CMK (cell line): ENCODE results near the gene PHACTR3.

Source experiments
- DNase-seq: peaks from one replicate; pipeline ENCODE4 v3.0.0-alpha.2; 2010; ENCODE audit warnings: low read depth

The PHACTR3 gene

GRCh38 chr20:59696476-59696875 lies 92.1 kb downstream of the PHACTR3 start:
- DNase-seq: no peak

DNA sequence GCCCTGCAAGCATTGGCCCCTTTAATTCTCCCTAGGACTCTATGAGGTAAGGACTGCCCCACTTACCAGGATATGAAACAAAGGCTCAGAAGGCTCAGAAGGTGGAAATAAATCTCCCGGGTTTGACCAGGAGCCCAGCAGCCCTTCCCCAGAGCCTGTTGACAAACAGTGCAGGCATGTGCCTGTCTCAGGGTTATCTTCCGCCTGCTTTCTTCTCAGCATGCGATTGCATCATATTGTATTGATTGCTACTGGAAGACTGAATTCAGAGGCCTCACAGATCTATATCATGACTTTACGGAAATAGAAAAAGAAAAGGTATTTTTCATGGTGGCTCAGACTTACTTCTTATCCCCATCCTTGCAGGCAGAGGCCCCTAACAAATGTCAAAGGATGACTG lies 92.7 kb downstream of the PHACTR3 start:
- DNase-seq: no peak

DNA sequence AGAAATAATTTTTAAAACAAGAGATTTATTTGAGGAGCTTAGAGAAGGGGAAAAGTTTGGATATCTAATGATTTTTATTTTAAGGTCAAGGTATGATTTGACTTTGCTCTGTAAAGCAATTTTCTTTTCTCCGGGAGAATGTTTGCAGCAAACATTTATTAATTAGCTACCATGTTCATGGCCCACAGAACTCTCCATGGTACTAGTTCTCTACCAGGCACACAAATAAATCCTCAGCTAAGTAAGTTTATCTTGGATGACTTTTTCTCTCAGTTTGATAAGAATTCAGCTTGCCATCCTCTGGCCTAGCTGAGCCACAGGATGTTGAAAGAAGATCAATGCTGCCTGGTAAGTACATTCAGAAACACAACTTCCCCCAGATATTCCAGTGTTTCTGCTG lies 94.3 kb downstream of the PHACTR3 start:
- no peak for DNase-seq

DNA sequence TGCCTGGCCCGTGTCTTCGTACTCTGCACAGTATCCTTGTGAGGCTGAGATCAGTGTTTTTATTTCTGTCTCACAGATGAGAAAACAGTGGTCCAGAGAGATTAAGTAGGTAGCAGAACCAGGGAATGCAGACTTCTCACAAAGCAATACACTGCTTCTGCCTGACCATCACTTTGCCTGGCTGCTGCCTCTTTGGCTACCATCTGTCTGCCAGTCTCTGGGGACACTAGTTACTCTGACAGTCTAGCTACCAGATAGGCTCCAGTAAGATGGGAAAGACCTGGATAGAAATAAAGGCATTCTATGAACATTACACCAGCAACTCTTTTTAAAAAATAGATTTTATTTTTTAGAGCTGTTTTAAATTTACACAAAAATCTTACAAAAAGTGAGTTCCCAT lies 96.9 kb downstream of the PHACTR3 start:
- no peak for DNase-seq

GRCh38 chr20:59703046-59703445 lies 98.7 kb downstream of the PHACTR3 start:
- no peak for DNase-seq

DNA sequence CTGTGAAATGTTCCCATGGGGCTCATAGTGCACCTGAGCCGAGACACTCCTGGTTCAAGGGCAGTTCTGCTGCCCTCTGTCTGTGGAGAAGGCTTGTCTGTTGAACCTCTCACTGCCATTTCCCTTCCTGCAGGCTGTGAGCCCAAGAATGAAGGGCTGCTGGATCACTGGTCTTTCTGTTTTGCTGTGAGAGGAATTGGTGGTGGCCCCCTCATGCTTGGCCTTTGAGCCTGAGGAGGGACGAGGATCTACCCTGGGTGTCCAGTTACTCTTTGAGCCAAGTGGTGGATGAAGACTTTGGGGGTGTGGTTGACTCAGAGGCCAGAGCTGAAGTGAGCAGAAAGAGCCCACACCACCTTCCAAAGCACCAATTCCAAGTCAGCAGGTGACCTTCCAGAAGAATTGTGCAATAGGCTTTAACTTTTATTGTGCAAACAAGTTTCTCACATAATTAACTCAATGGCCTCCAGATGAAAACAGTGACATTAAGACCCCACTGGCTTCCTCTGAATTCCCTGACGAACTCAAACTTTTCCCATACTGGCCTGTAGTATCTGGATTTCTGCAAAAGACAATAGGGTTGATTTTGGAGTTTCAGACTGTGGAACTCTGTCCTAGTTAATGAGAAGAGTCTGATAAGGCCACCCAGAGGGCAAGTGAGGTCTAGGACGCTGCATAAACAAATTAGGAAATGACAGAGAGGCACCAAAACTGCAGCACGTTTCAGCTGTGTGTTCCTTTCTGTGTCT lies 101.5 kb downstream of the PHACTR3 start:
- no peak for DNase-seq

DNA sequence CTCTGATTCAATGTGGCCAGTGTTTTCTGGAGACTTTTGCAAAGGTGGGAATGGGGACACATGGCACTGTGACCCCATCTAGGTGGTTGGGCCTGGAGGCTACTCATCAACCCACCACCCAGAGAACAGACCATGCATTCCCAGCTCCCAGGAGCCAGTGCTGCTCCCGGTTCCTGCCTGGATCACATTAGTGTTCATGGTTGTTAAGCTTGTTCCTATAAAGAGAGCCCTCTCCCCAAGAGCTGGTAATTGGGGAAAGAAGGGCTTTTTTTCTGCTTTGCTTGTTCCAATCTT lies 102.0 kb downstream of the PHACTR3 start:
- DNase-seq: no peak

- DNase-seq: no peak
These were observed 104.0 kb downstream of the PHACTR3 start for GRCh38 chr20:59708326-59708725.

DNA sequence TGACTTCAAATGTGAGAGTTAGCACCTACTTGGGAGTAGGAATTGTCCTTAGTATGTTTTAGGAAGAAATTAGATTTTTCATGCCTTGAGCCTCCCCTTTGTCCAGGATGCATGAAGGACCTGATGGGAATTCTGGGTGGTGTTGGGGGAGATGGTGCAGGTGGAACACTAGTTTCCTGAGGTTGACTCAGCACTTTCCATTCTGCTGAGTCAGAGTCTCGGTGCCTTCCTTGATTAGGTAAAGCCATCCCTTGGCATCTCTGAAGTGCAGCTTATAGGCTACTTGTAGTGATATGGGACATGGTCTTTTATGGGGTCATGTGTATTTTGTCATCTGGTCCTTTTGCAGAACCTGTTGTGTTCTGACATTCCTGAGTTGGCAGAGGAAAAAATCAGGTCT lies 105.3 kb downstream of the PHACTR3 start:
- DNase-seq: no peak

DNA sequence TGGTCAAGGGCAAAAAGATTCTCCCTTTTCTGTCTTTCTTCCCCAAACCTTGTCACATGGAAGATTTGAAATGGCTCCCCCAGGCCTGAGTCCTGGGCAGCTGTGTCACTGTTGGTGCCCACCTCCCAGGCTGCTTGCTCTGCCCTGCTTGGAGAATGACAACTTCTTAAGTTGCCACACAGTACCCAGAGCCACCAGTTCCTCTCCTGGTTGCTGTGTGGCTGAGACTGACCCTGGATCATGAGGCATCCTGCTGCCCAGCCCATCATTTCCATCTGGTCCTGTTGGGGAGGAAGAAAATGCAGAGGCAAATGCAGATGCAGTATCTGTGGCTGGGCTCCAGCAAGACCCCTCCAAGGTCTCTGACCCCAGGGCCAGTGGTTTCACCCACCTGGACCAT lies 113.7 kb downstream of the PHACTR3 start:
- DNase-seq: no peak

GRCh38 chr20:59718751-59719150 lies 114.4 kb downstream of the PHACTR3 start:
- no peak for DNase-seq

DNA sequence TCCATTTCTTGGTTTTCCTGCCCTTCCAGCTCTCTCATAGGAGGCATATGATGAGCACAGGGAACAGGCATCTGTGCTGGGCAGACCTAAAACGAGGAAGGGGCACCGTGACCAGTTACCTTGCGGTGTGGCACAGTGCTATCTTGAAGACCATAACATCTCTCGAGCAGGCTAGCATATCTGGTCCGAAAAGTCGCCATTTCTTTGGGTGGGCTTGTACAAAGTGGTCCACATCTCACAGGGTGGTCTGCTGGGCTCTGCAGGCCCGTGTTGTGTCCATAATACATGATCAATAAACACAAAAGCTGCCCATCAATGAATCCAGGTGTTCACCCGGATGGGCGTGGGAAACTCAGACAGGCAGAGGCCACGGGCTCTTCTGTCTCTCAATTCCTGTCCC lies 115.7 kb downstream of the PHACTR3 start:
- DNase-seq: no peak

GRCh38 chr20:59721386-59721785 lies 117.0 kb downstream of the PHACTR3 start:
- DNase-seq: no peak

GRCh38 chr20:59723108-59723500 lies 118.8 kb downstream of the PHACTR3 start:
- DNase-seq: no peak

DNA sequence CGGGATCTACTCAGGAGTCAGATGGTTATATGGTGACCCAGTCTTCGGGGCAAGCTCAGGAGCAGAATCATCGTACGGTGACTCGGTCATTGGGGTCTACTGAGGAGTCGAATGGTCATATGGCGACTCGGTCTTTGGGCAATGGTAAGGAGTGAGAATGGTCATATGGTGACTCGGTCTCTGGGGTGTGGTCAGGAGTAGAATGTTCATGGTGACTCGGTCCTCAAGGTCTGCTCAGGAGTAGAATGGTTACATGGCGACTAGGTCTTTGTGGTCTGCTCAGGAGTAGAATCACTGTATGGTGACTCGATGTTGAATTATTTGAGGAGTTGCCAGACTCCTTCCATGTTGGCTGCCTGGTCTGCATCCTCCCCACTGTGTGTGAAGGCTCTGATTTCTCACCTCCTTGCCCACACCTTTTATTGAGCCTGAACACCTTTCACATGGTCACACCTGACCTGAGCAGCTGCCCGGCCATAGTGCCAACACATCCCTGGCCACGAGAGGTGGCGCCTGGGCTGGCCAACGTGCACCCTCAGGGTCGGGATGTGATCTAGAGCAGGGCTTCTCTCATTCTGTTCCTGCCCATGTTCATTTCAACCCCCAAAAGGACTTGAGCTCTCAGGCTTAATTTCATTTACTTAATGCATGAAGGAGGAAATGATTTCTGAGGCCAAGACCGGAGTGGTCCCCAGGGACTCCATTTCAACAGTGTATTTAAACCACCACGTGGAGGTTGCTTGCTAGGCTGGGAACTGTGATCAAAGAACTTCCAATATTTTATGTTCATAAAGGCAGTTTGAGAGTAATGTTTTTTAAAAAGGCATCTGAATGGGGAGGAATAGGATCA lies 119.5 kb downstream of the PHACTR3 start:
- no peak for DNase-seq

DNA sequence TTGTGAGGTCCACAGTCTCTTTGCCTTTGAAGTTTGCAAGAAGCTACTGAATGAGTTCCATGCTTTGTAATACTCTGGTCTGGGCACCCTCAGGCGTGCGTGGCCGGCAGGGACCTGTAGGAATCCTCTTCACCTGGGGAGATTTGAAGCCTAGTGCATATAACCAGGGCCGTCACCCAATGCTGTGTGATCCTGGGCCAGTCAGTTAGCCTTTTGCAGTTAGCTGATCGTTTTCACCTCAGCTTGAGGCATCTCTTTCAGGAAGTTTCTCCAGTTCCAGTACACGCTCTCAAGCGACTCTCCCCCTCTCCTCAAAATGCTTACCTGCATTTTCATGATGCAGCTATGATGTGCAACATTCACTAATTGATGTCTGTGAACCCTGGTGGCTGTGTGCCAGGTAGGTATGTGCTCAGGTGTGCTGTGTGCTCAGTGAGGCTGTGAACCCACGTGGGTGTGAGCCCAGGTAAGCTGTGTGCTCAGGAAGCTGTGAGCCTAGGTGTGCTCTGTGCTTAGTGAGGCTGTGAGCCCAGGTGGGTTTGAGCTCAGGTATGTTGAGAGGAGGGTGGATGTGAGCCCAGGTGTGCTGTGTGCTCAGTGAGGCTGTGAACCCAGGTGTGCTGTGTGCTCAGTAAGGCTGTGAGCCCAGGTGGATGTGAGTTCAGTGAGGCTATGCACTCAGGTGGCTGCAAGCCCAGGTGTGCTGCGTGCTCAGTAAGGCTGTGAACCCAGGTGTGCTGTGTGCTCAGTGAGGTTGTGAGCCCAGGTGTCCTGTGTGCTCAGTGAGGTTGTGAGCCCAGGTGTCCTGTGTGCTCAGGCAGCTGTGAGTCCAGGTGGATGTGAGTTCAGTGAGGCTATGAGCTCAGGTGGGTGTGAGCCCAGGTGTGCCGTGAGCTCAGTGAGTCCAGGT lies 120.4 kb downstream of the PHACTR3 start:
- no peak for DNase-seq

DNA sequence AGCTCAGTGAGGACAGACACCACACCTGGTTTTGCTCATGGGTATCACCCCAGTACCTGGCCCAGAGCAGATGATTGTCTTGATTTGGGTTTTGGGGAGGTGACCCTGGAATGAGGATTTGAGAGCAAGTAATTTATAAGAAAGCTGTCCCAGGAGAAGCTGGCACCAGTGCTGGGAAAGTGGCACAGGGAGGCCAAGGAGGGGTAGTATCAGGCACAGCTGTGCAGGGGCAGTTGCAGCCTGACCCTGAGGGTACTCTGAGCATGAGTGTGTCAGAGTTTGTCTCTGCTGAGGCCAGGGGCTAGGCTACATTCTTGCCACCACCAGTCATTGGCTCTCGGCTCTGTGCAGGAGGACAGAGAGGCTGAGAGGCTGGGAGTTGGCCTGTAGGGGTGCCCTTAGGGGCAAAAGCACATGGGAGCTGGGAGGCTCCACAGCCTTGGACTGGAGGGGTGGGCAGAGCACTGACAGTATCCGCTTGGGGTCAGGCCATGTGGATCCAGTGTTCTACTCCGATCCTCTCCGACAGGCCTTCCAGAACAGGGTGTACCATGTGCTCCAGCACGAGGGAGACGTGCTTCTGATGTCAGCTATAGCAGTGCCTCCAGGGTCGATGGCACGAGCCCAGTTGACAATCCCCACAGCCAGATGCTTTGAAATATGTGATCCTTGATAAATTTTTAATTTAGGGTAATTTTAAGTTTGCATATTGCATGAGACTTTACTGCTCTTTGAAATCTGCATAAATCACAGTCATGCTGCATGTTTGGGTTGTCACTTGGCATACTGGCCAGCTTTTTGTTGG lies 121.3 kb downstream of the PHACTR3 start:
- DNase-seq: no peak

DNA sequence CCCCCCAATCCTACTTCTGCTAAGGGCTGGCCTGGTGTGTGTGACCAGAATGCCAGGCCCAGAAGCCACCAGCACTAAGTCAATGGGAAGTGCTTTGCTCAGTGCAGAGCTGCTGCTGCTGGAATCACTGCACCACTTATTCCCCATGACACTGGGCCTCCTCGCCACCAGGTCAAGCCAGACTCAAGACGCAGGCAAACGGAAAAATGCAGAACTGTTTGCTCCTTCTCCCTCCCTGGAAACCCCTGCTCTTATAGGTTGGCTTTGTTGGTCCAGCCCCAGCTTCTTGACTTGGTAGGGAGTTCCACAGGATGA lies 121.9 kb downstream of the PHACTR3 start:
- DNase-seq: no peak

DNA sequence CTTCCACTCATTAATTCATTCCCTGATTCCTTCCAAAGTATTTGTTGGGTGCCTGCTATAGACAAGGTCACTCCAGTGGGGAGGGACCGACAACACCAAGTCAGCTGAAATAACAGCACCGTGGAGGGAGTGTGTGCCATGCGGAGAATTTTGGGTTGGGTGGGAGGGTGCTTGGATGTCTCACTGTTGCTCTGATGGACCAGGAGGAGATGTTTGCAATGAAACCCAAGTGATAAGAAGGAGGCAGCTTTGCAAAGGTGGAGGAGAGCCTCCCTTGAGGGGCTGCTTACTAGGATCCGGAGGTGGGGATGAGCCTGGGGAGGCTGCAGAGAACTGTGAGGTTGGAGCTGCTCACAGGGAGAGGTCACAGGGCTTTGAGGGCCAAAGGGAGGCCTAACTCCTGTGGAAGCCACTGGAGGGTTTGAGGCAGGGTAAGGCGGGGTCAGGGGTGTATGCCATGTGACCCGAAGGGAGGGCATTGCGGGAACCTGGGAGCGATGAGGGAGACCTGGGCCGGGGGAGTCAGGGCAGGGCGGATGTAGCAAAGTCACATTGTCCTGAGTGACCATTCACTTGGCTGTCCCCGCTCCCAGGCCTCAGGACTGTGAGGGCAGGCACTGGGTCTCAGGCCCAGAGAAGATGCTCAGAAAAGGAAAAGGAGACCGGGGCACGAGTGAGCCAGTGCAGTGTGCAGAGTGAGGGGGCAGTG lies 124.5 kb downstream of the PHACTR3 start:
- DNase-seq: no peak

- no peak for DNase-seq
These were observed 125.2 kb downstream of the PHACTR3 start for GRCh38 chr20:59729506-59729905.

DNA sequence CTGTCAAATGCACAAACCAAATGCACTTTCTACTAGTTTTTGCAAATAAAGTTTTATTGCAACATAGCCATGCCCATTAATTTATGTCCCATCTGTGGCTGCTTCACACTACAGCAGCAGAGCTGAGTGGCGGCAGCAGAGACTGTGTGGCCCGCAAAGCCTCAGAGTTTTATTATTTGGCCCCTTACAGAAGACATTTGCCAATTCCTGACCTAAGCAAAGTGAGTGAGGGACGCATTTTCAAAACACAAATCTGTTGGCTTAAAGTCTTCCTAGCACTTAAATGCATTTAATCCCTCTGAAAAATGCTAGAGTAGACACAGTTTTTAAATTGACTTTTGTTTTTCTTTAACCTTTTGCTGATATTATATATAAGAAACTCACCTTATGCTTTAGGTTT lies 126.4 kb downstream of the PHACTR3 start:
- DNase-seq: no peak
